GM10248 (cell line): ENCODE data around the gene SIPA1L3.

Experiments used
- CTCF ChIA-PET: fragments of 300-600 bp; sonication (Branson Sonifier 250); formaldehyde crosslinking; extraction: SDS; loops from one replicate; lab custom pipeline; 2021; ENCODE audit warnings: antibody characterized with exemption; lab: Yijun Ruan, JAX
- POLR2A ChIA-PET: fragments of 350-650 bp; sonication (Branson Sonifier 250); formaldehyde crosslinking; extraction: SDS; loops from one replicate; lab custom pipeline; 2020; ENCODE audit warnings: antibody characterized with exemption; lab: Yijun Ruan, JAX
- DNase-seq: peaks from one replicate; pipeline ENCODE4 v3.0.0; 2012; ENCODE audit errors: extremely low spot score
- CTCF ChIP-seq: IDR thresholded peaks from 2 replicates; pipeline ENCODE4 v1.5.1; 2012; ENCODE audit warnings: mild to moderate bottlenecking, low read depth; ENCODE audit errors: extremely low read depth, missing control alignments, control extremely low read depth

The SIPA1L3 gene

GRCh38 chr19:38032951-38033350 lies 125.9 kb downstream of the SIPA1L3 start:
- TF ChIP-seq CTCF: no peak
- no peak for DNase-seq
- CTCF ChIA-PET: interaction anchor here (1.1 to 1.9 kb wide), 3 partner anchors 10 to 33 kb away, joined by 3 to 4 read pairs (median 4); no protein-coding TSS in a partner anchor
- POLR2A ChIA-PET: no interaction called here

- DNase-seq: peak; percentile 81
- no peak for TF ChIP-seq CTCF
- POLR2A ChIA-PET: interaction anchor here (0.8 to 1.5 kb wide), 3 partner anchors 13 to 31 kb away, joined by 3 to 4 read pairs (median 4); no protein-coding TSS in a partner anchor
- CTCF ChIA-PET: interaction anchor here (0.9 to 1.9 kb wide), 7 partner anchors 11 to 131 kb away, joined by 3 to 6 read pairs (median 3); no protein-coding TSS in a partner anchor
These were observed 126.9 kb downstream of the SIPA1L3 start for GRCh38 chr19:38033658-38034491.

GRCh38 chr19:38034492-38034860 lies 127.5 kb downstream of the SIPA1L3 start:
- POLR2A ChIA-PET: interaction anchor here (1.1 to 1.5 kb wide), 2 partner anchors 14 to 30 kb away, joined by 4 read pairs; no protein-coding TSS in a partner anchor
- CTCF ChIA-PET: interaction anchor here (1.5 to 1.9 kb wide), 3 partner anchors 15 to 132 kb away, joined by 3 to 6 read pairs (median 4); no protein-coding TSS in a partner anchor
- TF ChIP-seq CTCF: no peak
- peak; percentile 60 for DNase-seq

GRCh38 chr19:38035515-38036495 lies 128.8 kb downstream of the SIPA1L3 start:
- CTCF ChIA-PET: interaction anchor here (1.0 to 2.1 kb wide), 4 partner anchors 9 to 133 kb away, joined by 3 to 7 read pairs (median 4); no protein-coding TSS in a partner anchor

GRCh38 chr19:38036707-38037611 lies 130.0 kb downstream of the SIPA1L3 start:
- ChIA-PET POLR2A (no interaction called here), CTCF (interaction anchor here (0.8 to 2.1 kb wide), 4 partner anchors 9 to 134 kb away, joined by 3 to 7 read pairs (median 4); no protein-coding TSS in a partner anchor)
- TF ChIP-seq CTCF: no peak
- DNase-seq: no peak

More at GRCh38 chr19:38035515-38036495, 128.8 kb downstream of the SIPA1L3 start:
- TF ChIP-seq CTCF: no peak
- DNase-seq: no peak
- POLR2A ChIA-PET: no interaction called here
